Activated CD8-positive, alpha-beta memory T cell treated with anti-CD3 and anti-CD28 coated beads for 36 hours (primary cell): ENCODE data around the gene PIEZO1. TPM values are rescaled to one million over a fixed set of nuclear protein-coding genes. Genes with fewer than 3 reads are reported as not detected.

Experiments used
- CTCF ChIA-PET: fragments of 350-600 bp; sonication (Branson Sonifier 250); formaldehyde crosslinking; loops from one replicate; lab custom pipeline; 2021; ENCODE audit warnings: antibody characterized with exemption; lab: Charles Lee
- POLR2A ChIA-PET: fragments of 350-600 bp; sonication (Branson Sonifier 250); formaldehyde crosslinking; loops from one replicate; lab custom pipeline; 2021; ENCODE audit warnings: antibody characterized with exemption; lab: Charles Lee
- total RNA-seq, 2 experiments: library from RNA; stranded (reverse); gene quantifications; one replicate each; pipeline ENCODE4 v1.2.3, GENCODE V29; 2021

Gene PIEZO1
- total RNA-seq, 2 experiments from 2014 or later = 217 to 219 TPM

DNA sequence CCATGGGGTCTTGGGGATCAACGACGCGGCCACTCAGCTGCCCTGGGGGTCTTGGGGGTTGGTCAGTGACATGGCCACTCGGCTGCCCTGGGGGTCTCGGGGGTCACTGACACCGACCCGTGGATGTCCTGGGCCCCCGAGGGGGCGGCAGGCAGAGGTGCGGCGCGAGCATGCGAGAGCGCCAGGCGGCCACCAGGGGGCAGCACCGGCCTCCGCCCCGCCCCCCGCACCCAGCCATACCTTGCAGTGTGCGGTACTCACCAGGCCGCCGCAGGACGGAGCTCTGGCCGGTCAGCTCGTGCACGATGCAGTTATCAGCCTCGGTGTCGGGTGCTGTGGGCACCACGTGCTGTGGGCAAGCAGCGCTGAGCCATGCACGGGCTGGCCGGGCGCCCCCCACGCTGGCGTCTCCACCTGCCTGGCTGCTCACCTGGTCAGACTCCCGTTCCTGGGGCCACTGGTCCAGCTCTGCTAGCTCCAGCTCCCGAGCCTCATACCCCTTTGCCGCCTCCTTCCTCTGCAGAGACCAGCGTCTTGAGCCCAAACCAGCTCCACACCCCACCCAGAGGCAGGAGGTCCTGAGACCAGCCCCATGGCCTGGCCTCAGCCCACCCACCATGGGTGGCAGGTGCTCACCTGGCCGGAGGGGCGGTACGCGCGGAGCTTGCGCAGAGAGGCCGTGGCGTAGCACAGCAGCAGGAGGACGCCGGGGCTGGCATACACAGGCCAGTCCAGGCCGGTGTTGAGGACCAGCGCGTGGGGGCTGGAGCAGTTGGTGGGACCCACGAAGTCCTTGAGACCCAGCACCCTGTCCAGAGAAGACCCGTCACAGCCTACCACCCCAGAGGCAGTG, 47.5 kb downstream of the PIEZO1 start:
- ChIA-PET CTCF (interaction anchor here (0.5 to 4.9 kb wide), 40 partner anchors 11 to 487 kb away, joined by 3 to 102 read pairs (median 6); partner anchors contain the start of genes APRT, CDT1, GALNS and PIEZO1), POLR2A (interaction anchor here (0.7 to 1.0 kb wide), 6 partner anchors 10 to 75 kb away, joined by 3 to 6 read pairs (median 4); partner anchors contain the start of gene APRT)

DNA sequence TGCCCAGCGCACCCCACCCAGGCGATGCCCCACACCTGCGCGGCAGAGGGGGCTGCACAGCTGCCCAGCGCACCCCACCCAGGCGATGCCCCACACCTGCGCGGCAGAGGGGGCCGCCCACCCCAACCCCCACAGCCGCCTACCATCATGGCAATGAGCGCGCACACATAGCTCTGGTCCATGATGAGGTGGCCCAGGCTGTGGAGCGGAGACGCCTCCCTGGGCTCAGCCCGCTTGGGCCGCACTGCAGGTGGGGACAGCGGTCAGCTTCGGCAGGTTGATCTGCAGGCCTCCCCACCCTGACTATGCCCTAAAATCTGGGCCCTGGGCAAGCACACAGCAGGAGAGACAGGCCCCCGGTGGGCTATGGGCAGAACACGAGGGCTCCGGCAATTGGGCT, 48.5 kb downstream of the PIEZO1 start:
- ChIA-PET CTCF (interaction anchor here (1.2 to 4.9 kb wide), 21 partner anchors 11 to 456 kb away, joined by 3 to 102 read pairs (median 9); partner anchors contain the start of genes CDT1 and PIEZO1), POLR2A (no interaction called here)

DNA sequence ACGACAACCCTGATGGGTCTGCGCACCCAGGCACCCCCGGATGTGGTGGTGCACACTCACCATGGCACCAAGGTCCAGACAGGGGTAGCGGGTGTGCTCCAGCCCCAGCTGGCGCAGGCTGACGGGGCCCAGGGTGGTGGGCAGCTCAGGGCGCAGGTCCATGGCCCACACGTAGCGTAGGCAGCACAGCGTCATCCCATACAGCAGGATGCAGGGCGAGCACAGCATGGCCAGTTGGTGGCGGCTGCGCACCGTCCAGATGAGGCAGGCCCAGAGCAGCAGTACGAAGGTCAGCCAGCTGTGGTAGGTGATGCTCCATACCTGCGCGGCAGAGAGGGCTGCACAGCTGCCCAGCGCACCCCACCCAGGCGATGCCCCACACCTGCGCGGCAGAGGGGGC, 48.9 kb downstream of the PIEZO1 start:
- ChIA-PET CTCF (interaction anchor here (1.2 to 4.9 kb wide), 11 partner anchors 12 to 77 kb away, joined by 3 to 102 read pairs (median 16); partner anchors contain the start of genes CDT1 and PIEZO1), POLR2A (no interaction called here)

DNA sequence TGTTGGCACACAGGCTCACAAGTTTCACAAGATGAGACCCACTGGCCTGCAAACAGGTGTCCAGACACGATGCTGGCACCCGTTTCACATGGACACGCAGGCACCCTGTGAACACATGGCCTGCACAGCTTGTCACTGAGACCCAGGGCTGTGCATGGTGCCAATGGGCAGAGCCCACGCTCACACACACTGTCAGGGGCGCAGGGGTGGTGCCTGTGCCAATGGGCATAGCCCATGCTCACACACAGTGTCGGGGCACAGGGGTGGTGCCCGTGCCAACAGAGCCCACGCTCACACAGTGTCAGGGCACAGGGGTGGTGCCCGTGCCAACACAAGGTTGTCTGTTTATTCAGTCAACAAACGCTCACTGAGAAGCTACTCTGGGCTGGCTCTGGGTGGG, 49.4 kb downstream of the PIEZO1 start:
- POLR2A ChIA-PET = no interaction called here
- CTCF ChIA-PET = interaction anchor here (0.6 to 4.9 kb wide), 6 partner anchors 13 to 68 kb away, joined by 3 to 102 read pairs (median 33); partner anchors contain the start of genes CDT1 and CTU2

DNA sequence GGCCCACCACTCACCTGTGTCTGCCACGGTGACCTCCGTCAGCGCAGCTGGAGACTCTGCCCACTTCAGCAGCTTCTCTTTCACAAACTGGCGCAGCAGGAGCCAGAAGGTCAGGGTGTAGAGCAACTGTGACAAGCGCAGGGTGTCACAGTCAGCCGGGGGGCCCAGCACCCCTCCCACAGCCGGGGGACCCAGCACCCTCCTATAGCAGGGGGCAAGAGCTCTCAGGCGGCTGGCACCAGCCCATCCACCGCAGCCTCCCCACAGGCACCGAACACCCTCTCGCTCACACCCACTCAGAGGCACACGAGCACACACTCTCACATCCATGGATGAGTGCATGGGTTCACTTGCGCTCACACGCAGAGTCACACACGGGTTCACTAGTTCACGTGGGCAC, 49.9 kb downstream of the PIEZO1 start:
- CTCF ChIA-PET = interaction anchor here (0.5 to 4.9 kb wide), 7 partner anchors 8 to 153 kb away, joined by 3 to 102 read pairs (median 6); partner anchors contain the start of gene CTU2
- POLR2A ChIA-PET = no interaction called here

DNA sequence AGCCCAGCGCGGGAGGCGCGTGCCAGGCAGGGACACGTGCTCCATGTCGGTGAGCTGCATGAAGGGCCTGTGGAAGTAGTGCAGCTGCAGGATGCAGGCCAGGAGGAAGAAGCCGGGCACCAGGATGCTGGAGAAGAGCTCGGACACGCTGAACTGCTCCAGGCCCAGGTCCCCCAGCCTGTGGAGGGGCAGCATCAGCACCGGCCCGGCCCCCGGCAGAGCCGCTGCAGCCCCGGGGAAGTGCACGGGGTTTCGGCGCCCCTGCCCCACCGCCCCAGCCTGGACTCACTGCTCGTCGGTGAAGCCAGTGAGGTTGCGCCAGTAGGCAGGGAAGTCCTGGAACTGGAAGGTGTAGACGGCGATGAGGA, 50.7 kb downstream of the PIEZO1 start:
- CTCF ChIA-PET = interaction anchor here (0.6 to 4.9 kb wide), 5 partner anchors 9 to 69 kb away, joined by 4 to 102 read pairs (median 6); no protein-coding TSS in a partner anchor
- POLR2A ChIA-PET = interaction anchor here (0.6 kb wide), 1 partner anchor 14 kb away, joined by 4 read pairs; no protein-coding TSS in a partner anchor

DNA sequence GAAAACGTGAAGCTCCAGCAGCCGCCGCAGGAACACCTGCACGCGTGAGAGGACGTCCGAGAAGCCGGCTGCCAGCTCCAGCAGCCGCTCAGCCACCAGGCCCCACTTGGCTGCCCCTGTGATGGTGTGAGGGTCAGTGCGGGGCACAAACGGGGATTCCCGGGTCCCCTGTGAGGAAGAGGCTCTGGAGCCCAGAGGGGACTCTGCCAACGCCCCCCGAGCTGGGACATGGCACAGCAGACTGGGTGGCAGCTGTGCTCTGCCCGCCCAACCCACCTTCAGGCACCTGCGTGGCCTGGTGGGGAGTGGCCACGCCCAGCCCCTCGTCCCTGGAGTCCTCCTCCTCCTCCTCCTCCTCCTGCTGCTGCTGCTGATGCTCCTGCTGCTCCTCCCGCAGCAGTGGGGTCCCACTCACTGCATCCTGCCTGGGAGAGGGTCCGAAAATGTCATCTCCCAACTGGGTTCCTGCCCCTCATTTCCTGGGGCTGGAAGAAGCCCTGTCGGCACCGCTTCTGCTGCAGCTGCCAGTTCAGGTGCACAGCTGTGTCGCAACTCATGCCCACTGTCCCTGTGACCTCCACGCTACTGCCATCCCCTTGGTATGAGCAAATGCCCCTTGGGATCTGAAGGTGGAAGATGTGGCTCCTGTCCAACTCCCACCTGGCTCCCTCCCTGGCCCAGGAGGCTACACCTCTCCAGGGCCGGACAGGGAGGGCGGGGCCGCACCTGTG, 51.2 kb downstream of the PIEZO1 start:
- POLR2A ChIA-PET = interaction anchor here (0.6 kb wide), 1 partner anchor 14 kb away, joined by 4 read pairs; no protein-coding TSS in a partner anchor

DNA sequence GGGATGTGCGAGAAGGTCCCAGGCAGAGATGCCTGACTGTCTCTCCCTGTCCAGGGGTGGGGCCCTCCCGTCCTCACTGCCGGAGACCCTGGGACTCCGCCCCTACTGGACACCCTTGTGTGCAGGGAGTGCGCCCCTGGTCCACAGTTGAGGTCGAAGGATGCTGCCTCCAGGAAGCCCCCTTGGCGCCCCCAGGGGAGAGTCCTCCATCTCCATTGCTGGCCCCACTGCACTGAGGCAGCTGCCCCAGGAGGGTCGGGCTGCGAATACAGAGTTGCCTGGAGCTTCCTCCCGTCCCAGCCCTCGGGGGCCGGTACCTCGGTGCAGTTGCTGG, 52.1 kb downstream of the PIEZO1 start:
- POLR2A ChIA-PET = no interaction called here
- CTCF ChIA-PET = interaction anchor here (0.8 kb wide), 1 partner anchor 49 kb away, joined by 3 read pairs; no protein-coding TSS in a partner anchor

More for the DNA sequence above, 51.2 kb downstream of the PIEZO1 start:
- CTCF ChIA-PET = interaction anchor here (0.6 to 4.9 kb wide), 6 partner anchors 9 to 69 kb away, joined by 3 to 102 read pairs (median 5); no protein-coding TSS in a partner anchor

DNA sequence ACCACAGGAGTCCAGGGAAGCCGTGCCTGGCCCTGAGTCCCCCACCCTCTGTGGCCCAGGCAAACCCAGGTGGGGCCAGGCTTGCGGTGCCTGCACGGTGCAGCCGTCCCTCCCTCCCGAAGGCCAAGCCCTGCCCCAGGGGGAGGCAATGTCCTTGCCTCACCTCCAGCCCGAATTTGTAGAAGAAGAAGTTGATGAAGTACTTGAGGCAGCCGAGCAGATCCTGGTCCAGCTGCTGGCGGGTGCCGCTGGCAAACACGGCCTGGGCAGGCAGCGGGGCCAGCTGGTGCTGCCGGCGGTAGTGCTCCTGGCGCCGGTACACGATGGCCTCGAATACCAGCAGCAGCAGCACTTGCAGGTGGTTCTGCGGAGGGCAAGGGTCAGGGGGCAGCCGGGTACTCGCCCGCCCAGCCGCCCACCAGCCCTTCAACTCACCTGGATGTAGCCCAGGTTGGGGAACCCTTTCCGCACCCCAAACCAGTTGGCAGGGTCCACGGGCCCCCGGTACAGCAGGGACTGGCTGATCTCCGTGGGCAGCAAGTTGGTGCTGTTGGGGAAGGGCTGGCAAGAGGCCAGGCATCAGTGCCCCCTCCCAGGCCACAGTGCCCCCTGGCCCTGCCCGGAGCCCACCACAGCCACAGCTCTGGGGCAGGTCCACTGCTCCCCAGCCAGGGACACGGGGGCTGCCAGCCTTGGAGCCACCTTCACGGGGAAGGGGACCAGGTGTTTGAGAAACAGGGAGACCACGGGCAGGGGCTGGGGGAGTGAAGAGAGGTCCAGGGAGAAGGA, 52.7 kb downstream of the PIEZO1 start:
- ChIA-PET POLR2A (no interaction called here), CTCF (no interaction called here)

DNA sequence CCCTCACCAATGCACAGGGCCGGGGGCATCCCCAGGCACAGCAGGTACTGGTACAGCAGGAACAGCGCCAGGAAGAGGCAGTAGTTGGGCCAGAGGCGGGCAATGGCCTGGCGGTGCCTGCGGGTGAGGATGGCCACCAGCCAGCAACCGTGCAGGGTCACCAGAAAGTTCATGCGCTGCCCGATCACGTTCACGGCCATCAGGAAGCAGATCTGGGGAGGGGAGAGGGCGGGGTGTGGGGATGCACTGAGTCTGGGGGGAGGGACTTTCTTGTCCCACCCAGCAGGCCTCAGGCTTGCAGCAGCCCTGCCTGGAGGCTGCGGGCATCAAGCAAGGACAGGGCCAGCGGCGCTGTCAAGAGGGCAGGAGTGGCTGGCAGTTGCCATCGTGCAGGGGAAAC, 53.3 kb downstream of the PIEZO1 start:
- POLR2A ChIA-PET = no interaction called here
- CTCF ChIA-PET = no interaction called here

DNA sequence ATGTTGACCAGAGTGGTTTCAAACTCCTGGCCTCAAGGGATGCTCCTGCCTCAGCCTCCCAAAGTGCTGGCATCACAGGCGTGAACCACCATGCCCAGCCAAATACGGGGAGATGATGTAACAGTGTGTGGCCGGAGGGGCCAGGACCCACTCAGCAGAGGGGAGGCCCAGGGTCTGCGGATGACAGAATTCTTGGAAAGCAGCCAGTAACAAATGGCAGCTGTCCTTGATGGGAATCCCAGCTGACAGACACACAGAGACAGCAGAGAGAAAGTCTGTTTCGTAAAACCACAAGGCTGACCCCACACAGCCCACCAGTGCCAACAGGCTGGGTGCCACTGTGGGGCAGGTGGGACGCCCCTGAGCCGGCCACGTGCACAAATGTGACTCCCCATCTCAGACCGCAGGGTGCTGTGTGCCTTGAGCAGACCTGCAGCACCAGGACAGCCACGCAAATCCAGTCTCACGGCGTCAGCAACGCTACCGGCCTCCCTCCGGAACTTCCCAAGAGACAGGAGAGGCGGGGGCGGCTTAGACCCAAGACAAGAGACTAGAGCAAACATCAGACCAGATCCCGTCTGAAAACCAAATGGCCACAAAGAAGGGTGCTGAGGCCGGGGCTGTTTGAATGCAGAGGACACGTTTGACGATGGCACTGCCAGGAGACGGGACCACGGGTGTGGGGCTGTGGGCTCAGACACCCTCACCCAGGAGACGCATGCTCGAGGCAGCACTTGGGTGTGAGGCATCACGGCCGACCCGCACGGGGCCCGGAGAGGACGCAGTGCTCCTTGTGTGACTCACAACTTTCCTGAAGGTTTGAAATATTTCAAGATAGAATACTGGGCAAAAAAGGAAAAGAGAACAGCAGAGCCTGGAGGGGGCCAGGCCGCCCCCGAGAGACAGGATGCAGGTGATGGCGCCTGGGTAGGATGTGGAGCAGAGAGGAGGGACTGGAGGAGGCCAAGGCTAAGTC, 54.1 kb downstream of the PIEZO1 start:
- CTCF ChIA-PET = no interaction called here
- POLR2A ChIA-PET = no interaction called here

DNA sequence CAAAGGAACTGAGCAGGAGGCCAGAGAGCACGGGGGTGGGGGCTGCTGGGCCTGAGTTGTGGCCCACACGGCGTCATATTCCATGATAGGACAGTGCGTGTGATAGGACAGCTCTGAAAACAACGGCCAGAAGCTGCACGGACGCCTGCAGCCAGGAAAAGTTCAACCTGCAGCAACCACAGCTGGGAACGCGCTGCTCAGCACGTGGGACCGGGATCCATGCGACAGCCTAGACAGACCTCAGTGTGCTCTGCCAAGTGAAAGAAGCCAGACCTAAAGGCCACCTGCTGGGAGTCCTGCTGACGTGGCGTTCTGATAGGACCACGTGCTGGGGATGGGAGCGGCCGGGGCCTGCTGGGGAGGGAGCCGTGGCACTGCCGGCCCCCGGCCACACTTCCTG, 57.1 kb downstream of the PIEZO1 start:
- CTCF ChIA-PET = no interaction called here

DNA sequence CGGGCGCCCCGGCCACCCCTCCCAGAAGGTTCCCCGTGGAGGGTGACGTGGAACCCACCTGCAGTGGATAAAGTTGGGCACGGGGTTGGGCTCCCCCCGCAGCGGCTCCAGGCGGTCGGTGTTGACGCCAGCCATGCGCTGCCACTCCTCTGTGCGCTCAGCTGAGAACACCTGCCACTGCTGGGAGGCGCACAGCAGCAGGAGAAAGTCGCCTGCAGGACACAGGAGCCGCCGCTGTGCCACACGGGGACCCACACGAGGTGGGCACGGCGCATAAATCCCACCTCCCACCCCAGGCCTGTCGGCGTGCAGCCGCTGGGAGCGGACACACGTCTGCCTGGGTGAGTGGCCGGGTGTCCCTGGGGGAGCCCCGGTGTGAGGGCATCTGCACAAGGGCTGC, 58.0 kb downstream of the PIEZO1 start:
- ChIA-PET POLR2A (no interaction called here), CTCF (interaction anchor here (1.8 kb wide), 1 partner anchor 10 kb away, joined by 5 read pairs; no protein-coding TSS in a partner anchor)

More for the DNA sequence above, 57.1 kb downstream of the PIEZO1 start:
- POLR2A ChIA-PET = no interaction called here

DNA sequence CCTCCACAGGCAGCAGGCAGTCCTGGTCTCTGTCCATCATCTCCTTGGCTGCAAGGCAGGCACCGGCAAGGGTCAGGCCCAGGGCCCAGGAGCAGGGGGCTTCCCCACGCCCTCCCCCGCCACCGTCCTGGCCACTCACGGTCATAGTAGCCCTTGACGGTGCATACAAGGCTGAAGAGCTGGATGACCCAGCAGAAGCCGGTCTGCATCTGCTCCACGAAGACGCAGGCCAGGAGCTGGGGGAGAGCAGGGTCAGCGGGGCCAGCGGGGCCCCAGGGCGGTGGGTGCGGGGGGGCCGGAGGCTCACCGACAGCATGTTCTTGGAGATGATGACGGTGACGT, 58.6 kb downstream of the PIEZO1 start:
- CTCF ChIA-PET = interaction anchor here (1.8 kb wide), 1 partner anchor 11 kb away, joined by 5 read pairs; no protein-coding TSS in a partner anchor
- POLR2A ChIA-PET = no interaction called here

DNA sequence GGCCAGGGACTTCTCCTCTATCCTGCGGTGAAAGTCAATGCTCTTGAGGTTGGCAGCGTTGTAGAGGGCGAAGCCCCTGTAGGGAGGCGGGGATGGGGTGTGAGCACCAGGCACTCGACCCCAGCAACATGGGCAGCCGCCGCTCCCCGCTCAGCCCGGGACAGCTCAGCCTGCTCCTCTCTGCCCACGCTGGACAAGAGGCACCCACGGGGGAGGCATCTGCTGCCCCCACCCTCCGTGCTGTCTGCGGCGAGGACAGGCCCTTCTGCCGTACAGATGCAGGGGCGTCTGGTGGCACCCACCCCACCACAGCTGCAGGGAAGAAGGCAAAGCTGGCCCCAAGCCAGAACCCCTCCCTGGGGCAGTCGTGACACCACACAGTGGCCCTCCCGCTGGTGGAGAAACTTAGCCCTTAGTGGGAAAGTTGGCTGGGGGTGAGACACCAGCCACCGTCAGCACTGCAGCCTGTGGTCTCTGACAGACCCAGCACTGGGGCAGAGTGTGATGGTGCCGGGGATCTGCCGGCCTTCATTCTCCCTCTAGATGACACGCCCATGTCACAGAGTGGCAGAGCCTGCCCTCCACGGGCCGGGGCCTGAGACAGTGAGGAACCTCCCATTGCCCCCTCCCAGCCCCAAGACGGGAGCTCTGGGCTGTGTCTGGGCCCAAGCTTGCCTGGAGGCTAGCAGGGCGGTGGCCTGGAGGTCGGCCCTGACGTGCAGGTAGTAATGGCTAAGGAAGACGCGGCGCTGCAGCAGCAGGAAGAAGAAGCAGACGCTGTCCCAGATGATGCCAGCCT, 59.2 kb downstream of the PIEZO1 start:
- CTCF ChIA-PET = interaction anchor here (1.8 kb wide), 1 partner anchor 12 kb away, joined by 5 read pairs; no protein-coding TSS in a partner anchor
- POLR2A ChIA-PET = no interaction called here

DNA sequence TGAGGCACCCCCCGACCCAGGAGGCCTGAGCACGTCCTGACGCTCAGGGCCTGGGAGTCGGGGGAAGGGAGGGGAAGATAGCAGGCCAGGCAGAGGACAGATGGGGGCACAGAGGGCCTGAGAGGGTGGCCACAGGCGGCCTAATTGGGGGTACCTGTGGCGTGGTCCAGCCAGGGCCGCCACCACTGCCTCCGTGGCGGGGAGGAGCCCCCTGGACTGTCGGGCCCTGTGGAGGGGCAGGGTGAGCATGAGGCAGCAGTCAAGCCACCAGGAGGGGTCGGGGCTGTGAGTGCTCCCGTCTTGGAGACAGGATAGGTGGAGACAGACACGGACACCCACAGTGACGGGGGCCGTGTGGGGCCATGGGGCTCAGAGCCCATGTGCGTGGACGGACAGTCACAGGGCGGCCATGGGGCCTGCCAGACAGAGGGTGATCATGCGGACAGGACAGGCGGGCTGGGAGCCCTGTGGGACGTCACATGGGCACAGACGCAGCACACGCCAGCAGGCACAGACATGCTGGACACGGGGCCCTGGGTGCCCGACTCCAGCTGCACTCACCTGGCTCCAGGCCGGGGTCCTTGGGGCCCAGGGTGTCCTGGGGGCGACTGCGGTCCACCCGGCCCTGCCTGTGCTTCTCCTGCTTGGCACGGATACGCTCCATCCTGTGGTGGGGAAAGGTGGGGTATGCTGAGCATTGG, 60.0 kb downstream of the PIEZO1 start:
- CTCF ChIA-PET = interaction anchor here (1.8 to 3.4 kb wide), 2 partner anchors 12 kb away, joined by 5 to 16 read pairs; no protein-coding TSS in a partner anchor
- POLR2A ChIA-PET = no interaction called here
